ENCODE measurements around the gene SPTBN1.

Gene SPTBN1

DNA sequence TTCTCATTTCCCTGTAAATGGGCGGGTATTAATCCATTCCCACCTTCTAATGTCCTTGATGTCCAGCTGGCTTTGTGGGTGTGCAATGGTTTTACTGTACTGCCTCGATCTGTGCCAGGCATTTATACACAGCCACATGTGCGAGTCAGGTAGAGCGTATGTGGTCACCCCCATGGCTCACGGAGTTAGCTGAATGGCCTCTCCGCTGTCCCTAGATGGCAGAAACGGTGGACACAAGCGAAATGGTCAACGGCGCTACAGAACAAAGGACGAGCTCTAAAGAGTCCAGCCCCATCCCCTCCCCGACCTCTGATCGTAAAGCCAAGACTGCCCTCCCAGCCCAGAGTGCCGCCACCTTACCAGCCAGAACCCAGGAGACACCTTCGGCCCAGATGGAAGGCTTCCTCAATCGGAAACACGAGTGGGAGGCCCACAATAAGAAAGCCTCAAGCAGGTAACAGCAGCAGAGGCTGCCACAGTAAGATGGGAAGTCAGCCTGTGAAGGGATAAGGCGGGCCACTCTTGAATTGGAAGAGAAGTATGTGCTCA is 208.2 kb downstream of the SPTBN1 start:
- TF ChIP-seq, protein P1, sequence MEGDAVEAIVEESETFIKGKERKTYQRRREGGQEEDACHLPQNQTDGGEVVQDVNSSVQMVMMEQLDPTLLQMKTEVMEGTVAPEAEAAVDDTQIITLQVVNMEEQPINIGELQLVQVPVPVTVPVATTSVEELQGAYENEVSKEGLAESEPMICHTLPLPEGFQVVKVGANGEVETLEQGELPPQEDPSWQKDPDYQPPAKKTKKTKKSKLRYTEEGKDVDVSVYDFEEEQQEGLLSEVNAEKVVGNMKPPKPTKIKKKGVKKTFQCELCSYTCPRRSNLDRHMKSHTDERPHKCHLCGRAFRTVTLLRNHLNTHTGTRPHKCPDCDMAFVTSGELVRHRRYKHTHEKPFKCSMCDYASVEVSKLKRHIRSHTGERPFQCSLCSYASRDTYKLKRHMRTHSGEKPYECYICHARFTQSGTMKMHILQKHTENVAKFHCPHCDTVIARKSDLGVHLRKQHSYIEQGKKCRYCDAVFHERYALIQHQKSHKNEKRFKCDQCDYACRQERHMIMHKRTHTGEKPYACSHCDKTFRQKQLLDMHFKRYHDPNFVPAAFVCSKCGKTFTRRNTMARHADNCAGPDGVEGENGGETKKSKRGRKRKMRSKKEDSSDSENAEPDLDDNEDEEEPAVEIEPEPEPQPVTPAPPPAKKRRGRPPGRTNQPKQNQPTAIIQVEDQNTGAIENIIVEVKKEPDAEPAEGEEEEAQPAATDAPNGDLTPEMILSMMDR (IDR thresholded peaks at IDR 0.05): no peak

DNA sequence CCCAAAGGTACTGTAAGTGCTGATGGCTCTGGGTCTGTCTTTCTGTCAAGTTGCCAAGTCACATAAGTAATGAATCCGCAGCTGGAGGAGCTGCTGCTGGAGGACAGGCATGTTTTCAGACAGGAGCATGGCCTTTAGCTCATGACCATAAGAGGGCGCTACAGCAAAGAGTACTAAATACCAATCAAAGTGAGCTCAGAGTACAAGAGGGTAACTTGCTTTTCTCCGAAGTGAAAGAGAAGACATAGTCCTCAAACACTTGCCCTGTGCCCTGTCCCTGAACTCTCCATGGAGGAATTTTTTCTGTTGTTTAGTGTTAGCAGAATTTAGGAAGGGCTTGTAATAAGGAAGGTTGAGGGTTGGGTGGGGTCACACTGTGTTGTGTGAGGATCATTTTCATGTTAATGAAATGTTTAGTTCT is 209.3 kb downstream of the SPTBN1 start:
- TF ChIP-seq, protein P1 (IDR thresholded peaks at IDR 0.05): peak; percentile 26; the same call in 1 of the 2 replicates

DNA sequence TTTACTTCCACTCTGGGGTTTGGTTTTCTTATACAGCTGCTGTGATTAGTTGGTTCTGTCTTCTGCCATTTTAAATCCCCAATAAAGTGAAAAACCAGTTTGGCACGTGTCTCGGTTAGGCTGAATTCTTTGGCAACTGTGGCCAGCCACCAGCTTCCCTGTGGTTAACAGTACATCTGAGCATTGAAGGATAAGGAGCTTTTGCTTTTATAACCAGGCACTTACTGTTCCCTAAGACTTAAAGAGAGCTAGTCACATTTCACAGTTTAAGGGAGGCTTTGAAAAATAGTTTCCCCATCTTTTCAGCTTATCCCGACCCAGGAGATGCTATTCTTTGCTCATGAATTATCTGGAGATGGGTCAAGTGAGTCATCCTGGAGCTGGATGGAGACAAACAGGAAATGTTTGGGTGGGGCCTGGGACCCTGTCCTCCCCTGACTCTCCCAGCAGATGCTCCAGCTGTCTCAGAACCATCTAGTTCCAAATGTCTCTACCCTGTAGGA is 210.1 kb downstream of the SPTBN1 start:
- TF ChIP-seq, protein P1 (IDR thresholded peaks at IDR 0.05): no peak

DNA sequence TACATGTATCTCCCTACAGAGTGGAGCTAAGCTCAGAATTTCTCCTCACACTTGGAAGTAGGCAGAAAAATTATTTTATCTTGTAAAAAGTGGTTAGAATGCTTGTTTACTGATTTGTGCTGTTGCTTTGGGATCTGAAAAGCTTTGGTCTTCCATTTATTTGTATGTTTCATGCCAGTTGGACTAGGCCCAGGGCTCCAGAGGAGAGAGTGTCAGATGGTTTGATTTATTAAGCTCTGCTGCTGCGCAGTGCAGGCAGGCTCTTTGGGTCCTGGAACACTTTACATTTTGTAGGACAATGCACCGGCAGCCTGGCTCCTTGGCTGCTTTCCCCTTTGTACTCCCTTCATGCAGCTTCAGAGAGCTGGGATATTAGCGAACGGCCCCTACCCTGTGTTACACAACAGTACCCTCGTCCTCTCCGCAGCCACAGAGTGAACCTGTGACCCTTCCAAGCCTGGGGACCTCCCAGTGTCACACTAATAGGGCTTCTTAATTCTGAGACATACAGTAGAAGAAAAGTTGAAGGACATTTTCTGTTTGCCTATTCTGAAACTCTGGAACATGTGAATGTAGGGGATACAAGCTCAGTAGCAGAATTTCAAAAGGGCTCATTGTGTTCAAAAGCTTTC is 210.6 kb downstream of the SPTBN1 start:
- TF ChIP-seq, protein P1 (IDR thresholded peaks at IDR 0.05): no peak

DNA sequence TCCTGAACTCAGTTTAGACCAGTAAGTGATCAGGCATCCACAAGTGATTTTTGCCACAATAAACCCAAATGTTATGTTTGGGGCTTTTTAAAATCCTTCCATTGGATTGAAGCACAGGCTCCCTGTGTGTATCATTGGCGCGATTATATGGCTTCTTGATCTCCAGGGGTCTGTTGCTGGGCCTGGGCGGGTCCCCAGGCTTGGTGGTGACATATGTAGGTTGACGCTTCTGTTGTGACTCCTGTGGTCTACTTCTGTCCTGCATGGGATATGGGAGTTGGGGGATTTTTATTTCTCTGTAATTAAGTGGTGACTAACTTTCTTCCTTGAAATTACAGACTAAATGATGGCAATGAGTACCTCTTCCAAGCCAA is 211.1 kb downstream of the SPTBN1 start:
- TF ChIP-seq, protein P1 (IDR thresholded peaks at IDR 0.05): no peak

DNA sequence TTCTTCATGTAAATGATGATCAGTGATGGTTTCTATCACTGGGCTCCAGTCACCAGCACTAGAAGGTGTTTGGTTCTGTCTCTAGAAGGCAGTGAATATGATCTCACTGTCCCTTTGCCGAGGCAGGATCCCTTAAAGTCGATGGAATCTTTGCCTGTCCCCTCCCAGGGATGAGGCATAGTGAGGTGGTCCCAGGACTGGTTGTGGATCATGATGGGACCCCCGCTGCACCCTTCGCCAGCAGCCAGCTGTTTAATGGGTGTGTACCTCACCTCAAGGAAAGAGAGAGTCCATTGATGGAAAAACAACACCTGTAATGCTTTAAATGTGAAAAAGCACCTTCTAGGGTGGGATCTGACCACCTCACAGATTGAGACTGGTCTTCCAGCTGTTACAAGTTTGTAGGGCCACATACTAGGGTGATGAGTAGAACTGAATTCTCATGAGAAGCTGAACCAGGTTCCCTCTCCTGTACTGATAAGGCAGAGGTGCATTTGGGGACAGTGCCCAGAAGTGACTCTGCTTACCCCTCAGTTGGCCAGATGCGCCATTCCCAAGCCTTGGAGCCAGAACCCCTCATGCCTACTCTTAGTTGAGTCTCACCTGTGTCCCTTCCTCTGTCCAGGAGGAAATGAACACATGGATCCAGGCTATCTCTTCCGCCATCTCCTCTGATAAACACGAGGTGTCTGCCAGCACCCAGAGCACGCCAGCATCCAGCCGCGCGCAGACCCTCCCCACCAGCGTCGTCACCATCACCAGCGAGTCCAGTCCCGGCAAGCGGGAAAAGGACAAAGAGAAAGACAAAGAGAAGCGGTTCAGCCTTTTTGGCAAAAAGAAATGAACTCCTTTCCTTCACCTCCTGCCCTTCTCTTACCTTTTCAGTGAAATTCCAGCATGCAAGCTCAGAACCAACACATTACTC is 211.9 kb downstream of the SPTBN1 start:
- TF ChIP-seq, protein P1 (IDR thresholded peaks at IDR 0.05): no peak

DNA sequence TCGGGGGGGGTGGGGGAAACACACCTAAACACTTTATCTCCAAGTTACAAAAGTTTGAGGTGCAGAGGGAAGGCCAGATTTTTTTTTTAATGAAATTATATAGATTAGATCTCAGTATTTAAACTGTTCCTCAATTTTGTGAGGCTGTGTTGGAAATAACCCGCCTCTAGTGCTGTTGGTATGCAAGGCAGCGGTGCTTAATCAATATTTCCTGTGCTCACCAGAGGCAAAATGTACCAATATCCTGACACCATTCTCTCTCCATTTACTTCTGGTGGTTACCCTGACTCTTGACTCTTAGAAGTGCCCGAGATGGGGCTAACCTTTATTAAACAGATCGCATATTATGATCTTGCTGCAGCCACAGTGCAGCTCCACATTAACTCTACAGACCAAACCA is 212.6 kb downstream of the SPTBN1 start:
- TF ChIP-seq, protein P1 (IDR thresholded peaks at IDR 0.05): no peak
